Right lobe of liver (tissue), 4 donors: ENCODE results near the gene IGDCC3.

ENCODE experiments used
- CTCF ChIP-seq, 4 donors: fragments of 200-600 bp in 3 of 4; fragments of 450-650 bp in 1 of 4; IDR thresholded peaks; one replicate each; pipeline versions ENCODE4 v1.5.1 to v1.8.0; 2016 to 2022; ENCODE audit warnings: antibody characterized with exemption in 4 of 4, mild to moderate bottlenecking in 2 of 4
- POLR2A ChIP-seq: fragments of 450-650 bp; IDR thresholded peaks from one replicate; pipeline ENCODE4 v1.6.1; 2017; ENCODE audit warnings: antibody characterized with exemption, mild to moderate bottlenecking
- donor health status: DM: no; HTN: no; CAD: no.
- donor health status: DM: no; HTN: no; CAD: no.
- donor health status: DM: no; HTN: yes; CAD: no.

- TF ChIP-seq CTCF (IDR thresholded peaks at IDR 0.05) (no peak), POLR2A (no peak)
Measured at GRCh38 chr15:65413760-65414144, 36.0 kb upstream of the IGDCC3 start.
